Kidney glomerular epithelial cell (primary cell): Measurements from ENCODE around the gene GIT2.
"Not testable (repeated sequence)": the region's sequence is repeated elsewhere in the genome, so short reads cannot be mapped to it uniquely, and the experiment has no call there.

ENCODE experiments used
- DNase-seq: peaks from one replicate; lab custom pipeline; 2025; lab: John Stamatoyannopoulos, UW

The GIT2 gene

GRCh38 chr12:110005319-110005973 is 9.3 kb upstream of the GIT2 start:
- no peak for DNase-seq

GRCh38 chr12:110004598-110004997 is 8.4 kb upstream of the GIT2 start:
- DNase-seq, result no peak

GRCh38 chr12:110002676-110003515 is 6.7 kb upstream of the GIT2 start:
- DNase-seq, result peak; percentile 2

GRCh38 chr12:110001596-110001995 is 5.4 kb upstream of the GIT2 start:
- DNase-seq, result peak; percentile 48

GRCh38 chr12:109999983-110000505 is 3.9 kb upstream of the GIT2 start:
- peak; percentile 46 for DNase-seq

- DNase-seq, result no peak
Observed at GRCh38 chr12:109999649-109999971, 3.4 kb upstream of the GIT2 start.

GRCh38 chr12:109998904-109999648 is 2.9 kb upstream of the GIT2 start, which contains the start of gene ANKRD13A:
TSS of gene ANKRD13A (plus strand) at chr12:109999430. CDS start at chr12:109999689, 259 bp downstream.
- peak; percentile 83 for DNase-seq

GRCh38 chr12:109998241-109998903 is 2.2 kb upstream of the GIT2 start:
- no peak for DNase-seq

- no peak for DNase-seq
Observed at GRCh38 chr12:109997393-109997792, 1.2 kb upstream of the GIT2 start.

GRCh38 chr12:109996483-109996853 is 300 bp upstream of the GIT2 start:
- DNase-seq, result no peak

GRCh38 chr12:109995361-109995685 is 845 bp downstream of the GIT2 start:
- DNase-seq, result no peak

GRCh38 chr12:109994401-109995175 is 1.6 kb downstream of the GIT2 start:
- DNase-seq, result no peak

- DNase-seq, result no peak
Observed at GRCh38 chr12:109993091-109993490, 3.1 kb downstream of the GIT2 start.

- DNase-seq, result no peak
Observed at GRCh38 chr12:109991586-109991985, 4.6 kb downstream of the GIT2 start.

- no peak for DNase-seq
Observed at GRCh38 chr12:109989380-109989779, 6.8 kb downstream of the GIT2 start.

- no peak for DNase-seq
Observed at GRCh38 chr12:109988903-109989302, 7.3 kb downstream of the GIT2 start.

- DNase-seq, result no peak
Observed at GRCh38 chr12:109988274-109988673, 7.9 kb downstream of the GIT2 start.

GRCh38 chr12:109987615-109988014 is 8.6 kb downstream of the GIT2 start:
- DNase-seq, result no peak

- not testable (repeated sequence) for DNase-seq
Observed at GRCh38 chr12:109986236-109986635, 9.9 kb downstream of the GIT2 start.

- no peak for DNase-seq
Observed at GRCh38 chr12:109983432-109984142, 12.6 kb downstream of the GIT2 start.

GRCh38 chr12:109982210-109982609 is 14.0 kb downstream of the GIT2 start:
- DNase-seq, result no peak
